Activated naive CD4-positive, alpha-beta T cell treated with Interleukin-2 at 50 U/mL for 16 hours (primary cell): ENCODE data around the gene BNIPL.
A peak's percentile ranks its signal among the peaks of the same experiment; 100 is the strongest.

ENCODE experiments used
- DNase-seq: peaks from one replicate; pipeline ENCODE4 v3.0.0-alpha.2; 2020

BNIPL gene, protein sequence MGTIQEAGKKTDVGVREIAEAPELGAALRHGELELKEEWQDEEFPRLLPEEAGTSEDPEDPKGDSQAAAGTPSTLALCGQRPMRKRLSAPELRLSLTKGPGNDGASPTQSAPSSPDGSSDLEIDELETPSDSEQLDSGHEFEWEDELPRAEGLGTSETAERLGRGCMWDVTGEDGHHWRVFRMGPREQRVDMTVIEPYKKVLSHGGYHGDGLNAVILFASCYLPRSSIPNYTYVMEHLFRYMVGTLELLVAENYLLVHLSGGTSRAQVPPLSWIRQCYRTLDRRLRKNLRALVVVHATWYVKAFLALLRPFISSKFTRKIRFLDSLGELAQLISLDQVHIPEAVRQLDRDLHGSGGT

DNA sequence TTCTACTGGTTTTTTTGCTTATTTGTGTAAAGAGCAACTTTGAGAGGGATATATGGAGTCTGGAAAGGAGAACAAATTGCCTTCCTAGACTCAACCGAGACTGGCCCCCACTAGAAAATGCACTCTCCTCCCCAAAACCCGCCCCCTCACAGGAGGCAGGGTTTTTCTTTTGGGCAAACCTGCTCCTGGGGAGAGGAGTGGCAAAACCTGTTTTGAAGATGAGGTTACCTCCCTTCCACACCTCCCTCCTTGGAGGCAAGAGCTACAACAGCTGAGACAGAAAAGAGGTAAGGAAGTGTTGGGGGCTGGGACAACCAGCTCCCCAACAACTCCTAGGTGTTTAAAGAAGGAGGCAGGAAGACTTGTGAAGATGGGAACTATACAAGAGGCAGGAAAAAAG is at the start of gene BNIPL:
Gene BNIPL, plus strand, starts transcription at position 231 of the 400 bp plus-strand sequence. Its CDS starts 140 bp downstream, at position 371.
- DNase-seq, result no peak

DNA sequence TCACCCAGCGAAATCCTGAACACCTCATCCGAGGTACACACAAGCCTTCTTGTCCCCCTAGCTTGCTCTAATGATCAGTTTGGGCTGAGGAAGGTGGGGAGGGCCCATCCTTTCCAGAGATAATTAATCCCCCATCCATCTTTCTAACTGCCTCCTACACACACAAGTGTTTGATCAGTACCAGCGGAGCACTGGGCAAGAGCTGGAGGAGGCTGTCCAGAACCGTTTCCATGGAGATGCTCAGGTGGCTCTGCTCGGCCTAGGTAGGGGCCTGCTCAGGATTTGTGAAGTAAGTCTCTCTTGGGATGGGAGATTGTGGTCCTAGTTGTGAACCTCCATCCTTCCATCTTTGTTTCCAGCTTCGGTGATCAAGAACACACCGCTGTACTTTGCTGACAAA is 48.5 kb upstream of the BNIPL start:
- no peak for DNase-seq

DNA sequence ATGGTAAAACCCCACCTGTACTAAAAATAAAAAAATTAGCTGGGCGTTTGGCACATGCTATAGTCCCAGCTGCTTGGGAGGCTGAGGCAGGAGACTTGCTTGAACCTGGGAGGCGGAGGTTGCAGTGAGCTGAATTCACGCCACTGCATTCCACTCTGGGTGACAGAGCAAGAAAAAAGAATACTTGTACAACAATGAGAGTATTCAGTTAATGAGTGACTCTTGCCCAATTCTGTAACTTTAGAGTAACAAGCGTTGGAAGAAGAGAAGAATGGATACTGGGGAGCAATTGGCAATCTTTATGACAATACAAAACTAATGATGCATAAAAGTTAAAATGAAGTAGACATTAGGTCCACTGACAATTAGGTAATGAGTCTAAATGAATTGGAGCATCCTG is 43.8 kb upstream of the BNIPL start:
- DNase-seq, result no peak

DNA sequence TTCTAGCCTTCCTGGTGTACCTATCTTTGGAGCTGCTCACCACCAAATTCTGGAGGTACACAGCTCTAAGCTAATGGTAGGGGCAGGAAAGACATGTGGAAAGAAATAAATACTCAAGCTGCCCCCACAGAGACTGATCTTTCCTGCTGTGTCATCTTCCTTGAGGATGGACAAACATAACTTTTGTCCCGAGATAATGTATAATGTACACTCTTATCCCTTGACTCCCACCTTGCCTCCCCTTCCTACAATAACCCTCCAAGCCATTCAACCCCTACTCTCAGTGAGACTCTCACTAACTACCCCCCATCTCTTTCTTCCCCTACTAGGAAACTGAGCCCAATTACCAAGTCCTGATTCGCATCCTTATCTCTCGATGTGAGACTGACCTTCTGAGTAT is 42.1 kb upstream of the BNIPL start:
- no peak for DNase-seq

GRCh38 chr1:150995460-150995859 is 40.9 kb upstream of the BNIPL start:
- no peak for DNase-seq

- DNase-seq, result peak; percentile 28
These were observed 40.5 kb upstream of the BNIPL start for GRCh38 chr1:150995896-150996295.

- no peak for DNase-seq
These were observed 39.1 kb upstream of the BNIPL start for GRCh38 chr1:150997126-150997872.

GRCh38 chr1:150997949-150998348 is 38.4 kb upstream of the BNIPL start:
- no peak for DNase-seq

DNA sequence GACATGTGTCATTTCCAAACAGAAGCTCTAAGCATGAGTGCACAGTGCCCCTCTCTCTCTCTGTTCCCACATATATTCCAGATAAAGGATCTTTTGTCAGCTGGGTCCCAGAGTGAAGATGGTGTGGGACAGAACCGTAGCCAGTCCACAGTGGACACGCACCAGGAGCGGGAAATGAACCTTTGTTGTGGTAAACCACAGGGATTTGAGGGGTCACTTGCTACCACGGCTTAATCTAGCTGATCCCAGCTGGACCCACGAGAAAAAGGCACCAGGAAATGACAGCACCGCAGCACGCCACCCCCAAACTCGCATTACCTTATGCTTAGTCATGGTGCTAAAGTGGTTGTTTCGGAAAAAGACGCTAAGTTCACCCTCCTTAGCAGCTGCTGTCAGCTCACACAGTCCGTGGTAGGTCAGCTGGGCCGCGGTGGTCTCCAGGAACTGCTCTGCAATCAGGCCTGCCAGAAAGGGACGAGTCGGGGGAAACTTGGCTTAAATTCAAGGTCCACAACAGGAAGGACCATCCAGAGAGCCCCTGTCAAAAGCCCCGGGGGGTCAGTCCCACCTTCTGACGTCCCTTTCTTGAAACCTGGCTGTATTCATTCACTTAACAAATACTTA is 37.2 kb upstream of the BNIPL start:
- DNase-seq, result no peak

- DNase-seq, result no peak
These were observed 36.5 kb upstream of the BNIPL start for GRCh38 chr1:150999926-151000325.

DNA sequence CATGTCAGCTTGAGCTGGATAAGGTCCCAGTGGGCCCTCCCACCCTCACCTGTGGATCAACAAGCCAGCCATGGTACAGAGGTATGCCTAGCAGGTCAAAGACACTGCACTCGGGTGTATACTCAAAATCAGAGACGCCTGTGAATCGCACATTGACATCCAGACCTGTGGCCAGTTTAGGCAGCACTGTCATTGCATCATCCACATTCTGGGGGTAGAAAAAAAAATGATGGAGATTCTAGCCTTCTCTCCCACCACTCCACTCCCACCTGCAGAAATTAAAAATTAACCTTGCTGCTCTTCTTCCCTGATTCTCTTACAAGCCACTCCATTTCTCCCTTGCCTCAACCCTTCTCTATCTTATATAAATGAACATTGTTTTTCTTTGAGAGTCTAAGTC is 36.0 kb upstream of the BNIPL start:
- DNase-seq, result no peak

DNA sequence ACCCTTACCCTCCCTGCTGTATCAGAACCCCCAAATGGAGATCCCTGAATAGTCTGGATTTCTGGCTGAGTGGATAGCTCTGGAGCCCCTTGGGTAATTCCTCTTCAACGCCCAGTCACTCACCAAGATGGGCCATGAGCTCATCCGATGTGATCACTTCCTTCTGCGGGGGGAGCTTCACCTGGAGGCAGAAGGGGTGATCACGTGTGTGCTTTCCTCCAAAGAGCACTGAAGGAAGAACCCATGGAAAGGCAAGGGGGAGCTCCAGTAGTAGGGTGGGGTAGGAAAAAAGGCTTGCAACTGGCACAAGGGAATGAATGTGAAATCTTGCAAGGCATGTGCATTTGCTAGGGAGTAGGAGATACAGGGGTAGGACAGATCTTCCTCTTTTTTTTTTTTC is 34.8 kb upstream of the BNIPL start:
- DNase-seq, result no peak

- no peak for DNase-seq
These were observed 34.3 kb upstream of the BNIPL start for GRCh38 chr1:151002051-151002450.

GRCh38 chr1:151002611-151003010 is 33.8 kb upstream of the BNIPL start:
- DNase-seq, result no peak

DNA sequence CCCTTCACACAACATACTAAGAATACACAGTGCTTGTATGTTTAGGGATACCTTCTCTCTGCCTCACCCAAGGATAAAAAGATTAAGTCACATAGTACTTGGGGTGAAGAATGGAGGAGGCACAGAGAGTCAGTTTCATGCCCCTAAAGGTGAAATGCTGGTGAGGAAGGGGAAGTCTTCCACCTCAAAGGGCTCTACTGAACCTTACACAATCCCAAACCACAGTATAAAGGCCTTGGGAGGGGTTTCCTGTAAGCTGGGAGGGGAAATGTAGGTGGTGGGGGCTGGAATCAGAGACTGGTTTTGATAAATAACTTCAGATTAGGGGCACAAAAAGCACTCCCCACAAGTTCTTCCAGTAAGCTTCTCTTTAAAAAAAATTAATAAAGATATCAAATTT is 33.2 kb upstream of the BNIPL start:
- no peak for DNase-seq

DNA sequence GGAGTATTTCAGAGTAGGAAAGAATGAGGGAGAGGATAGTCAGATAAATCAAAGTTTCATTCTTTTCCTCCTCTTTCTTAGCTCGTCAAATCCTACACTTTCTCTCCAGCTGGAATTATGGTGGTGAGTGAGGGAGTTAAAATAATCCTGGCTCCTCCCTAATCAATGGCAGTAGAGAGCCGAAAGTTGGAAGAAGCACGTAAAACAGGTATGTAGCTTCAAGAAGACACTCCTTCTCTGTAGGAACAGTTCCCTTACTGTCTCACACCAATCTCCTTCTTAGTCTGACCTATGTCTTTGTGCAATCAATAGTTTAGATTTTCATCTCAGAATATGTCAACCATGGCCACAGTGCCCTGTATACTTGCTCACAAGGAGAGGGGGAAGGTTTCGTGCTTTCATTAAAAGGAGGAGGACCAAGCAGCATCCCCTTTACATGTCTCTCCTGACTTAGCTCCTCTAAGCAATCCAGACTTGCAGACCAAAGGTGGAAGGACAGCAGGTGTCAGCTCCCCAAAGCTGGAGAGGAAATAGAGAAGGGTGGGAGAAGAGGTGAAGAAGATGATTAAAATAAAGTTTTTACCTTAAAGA is 30.6 kb upstream of the BNIPL start:
- no peak for DNase-seq

GRCh38 chr1:151006327-151007052 is 29.9 kb upstream of the BNIPL start, which contains the start of gene MINDY1:
Gene MINDY1 (minus strand): TSS chr1:151006902. CDS start chr1:151002617, 4,285 bp downstream.
- peak; percentile 36 for DNase-seq

DNA sequence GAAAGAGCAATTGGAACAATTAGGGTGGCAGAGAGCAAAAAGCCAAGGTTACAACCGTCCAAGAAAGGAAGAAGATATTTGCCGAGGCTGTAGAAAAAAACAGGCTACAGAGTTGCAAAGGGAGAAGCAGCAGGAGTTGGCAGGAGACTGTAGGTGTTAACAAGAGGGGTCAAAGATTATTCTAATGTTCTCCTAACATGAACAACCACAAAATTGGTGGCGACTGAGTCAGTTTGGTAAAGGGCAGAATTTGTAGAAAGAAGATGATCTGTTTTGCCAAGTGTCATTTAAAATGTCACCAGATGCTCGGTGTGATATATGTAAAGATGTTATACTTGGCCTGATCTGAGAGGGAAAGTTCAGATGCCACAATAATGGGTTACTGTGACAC is 28.5 kb upstream of the BNIPL start:
- DNase-seq, result no peak

- peak; percentile 97 for DNase-seq
These were observed 27.9 kb upstream of the BNIPL start, which contains the start of gene PRUNE1 for GRCh38 chr1:151008244-151009205. Gene PRUNE1 (plus strand): TSS chr1:151008449. CDS start chr1:151008633, 184 bp downstream.

DNA sequence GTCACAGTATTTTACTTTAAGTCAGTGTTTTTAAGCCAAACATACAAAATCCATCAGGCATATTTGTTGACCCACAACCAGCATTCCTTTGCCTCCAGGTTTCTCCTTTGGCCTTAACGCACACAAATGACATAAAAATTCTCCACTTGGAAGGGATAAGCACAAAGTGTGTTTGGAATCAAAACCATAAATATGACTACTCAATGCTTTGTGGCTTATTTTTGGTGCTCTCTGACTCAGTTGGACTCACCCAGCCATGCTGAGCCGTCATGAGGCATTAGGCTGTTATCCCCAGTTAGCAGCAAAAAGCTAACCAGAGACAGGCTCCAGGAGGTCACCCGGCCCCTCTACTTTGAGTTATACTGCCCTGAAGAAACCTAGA is 27.2 kb upstream of the BNIPL start:
- DNase-seq, result no peak

- no peak for DNase-seq
These were observed 26.6 kb upstream of the BNIPL start for GRCh38 chr1:151009674-151010345.
